ENCODE results near the gene DMRTB1. TPM values are rescaled to one million over a fixed set of nuclear protein-coding genes. Genes with fewer than 3 reads are reported as not detected.

Gene DMRTB1
- total and polyA plus RNA-seq, 2 of the 8 experiments (the other 6 are each of a cell fraction or from before 2014, with no cell fraction given), result 0.06 to 0.35 TPM

DNA sequence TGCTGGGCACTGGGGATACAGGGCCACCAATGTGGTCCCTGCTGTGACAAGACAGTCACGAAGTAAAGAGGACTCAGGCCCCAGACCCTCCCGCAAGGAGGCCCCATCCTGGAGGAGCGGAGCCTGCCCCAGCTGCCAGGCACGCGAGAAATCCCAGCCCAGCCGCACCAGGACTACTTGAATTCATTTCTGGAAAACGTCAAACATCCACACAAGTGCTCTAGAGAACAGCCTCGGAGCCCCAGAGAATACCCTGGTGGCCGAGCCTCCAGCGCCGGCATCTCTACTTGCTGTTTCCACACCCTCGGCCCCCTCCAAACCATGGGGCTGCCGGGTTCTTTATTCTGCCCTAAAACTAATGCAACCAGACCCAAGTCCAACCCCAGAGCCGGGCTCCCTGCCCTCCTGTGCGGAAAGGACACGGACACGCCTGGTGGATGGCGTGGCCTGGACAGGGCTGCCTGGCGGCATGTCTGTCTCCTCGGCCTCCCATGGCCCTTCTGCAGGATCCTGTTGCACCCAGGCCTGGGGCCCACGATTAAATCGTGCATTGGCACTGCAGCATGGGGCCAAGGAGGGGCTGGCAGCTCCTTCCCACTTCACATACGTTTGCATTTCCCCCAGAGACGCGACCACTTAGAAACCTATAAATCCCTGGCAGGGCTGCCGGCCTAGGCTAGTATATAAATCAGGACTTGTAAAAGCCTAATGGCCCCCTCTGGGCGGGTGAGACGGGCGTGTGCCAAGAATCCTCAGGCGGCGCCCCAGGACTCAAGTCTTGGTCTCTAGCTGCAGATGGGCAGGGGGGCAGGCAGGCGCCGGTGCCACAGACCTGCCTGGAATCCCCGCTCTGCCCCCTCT lies 41.2 kb downstream of the DMRTB1 start (continued):
- TF ChIP-seq GABPA (IDR thresholded peaks at IDR 0.05; ENCODE audit: borderline replicate concordance, insufficient read depth, low read length), result no peak
- no peak for TF ChIP-seq SP2 (IDR thresholded peaks at IDR 0.05; ENCODE audit: low read length)
